K562 (cell line): Measurements from ENCODE around the gene TUBA8. TPM values are rescaled to one million over a fixed set of nuclear protein-coding genes. Genes with fewer than 3 reads are reported as not detected.
A peak's percentile ranks its signal among the peaks of the same experiment; 100 is the strongest.

Experiments used
- CREB1 ChIP-seq, 2 experiments: sonication (generic) in 1 of 2; formaldehyde crosslinking in 1 of 2; IDR thresholded peaks; 2 replicates each; pipeline versions ENCODE4 v1.6.1 to v1.8.0; 2012 to 2022; ENCODE audit warnings: inconsistent platforms in 1 of 2, mild to moderate bottlenecking in 1 of 2, missing genetic modification reagents in 1 of 2, moderate library complexity in 1 of 2
- FIP1L1 ChIP-seq: fragments of 200-400 bp; formaldehyde crosslinking; IDR thresholded peaks from 2 replicates; pipeline ENCODE4 v1.6.1; 2018; ENCODE audit warnings: mild to moderate bottlenecking, low read depth, low read length; ENCODE audit not compliant: poor library complexity, severe bottlenecking
- GABPA ChIP-seq: fragments of 200-800 bp; sonication (Bioruptor generic); conservative IDR thresholded peaks from 2 replicates; pipeline ENCODE4 v1.6.1; 2016; ENCODE audit warnings: low read depth, missing genetic modification characterization, missing compliant biosample characterization
- GTF2A2 ChIP-seq: IDR thresholded peaks from 2 replicates; pipeline ENCODE4 v1.6.1; 2016; ENCODE audit warnings: mild to moderate bottlenecking, missing genetic modification characterization, missing compliant biosample characterization
- NFE2 ChIP-seq: IDR thresholded peaks from 2 replicates; pipeline ENCODE4 v1.6.1; 2014; ENCODE audit warnings: antibody characterized with exemption, low read depth
- NRF1 ChIP-seq, 2 experiments: fragments of 450-650 bp; IDR thresholded peaks in 1 of 2; conservative IDR thresholded peaks in 1 of 2; 2 replicates each; pipeline ENCODE4 v1.6.1; 2014; ENCODE audit warnings: mild to moderate bottlenecking in 2 of 2
- RBM14 ChIP-seq: fragments of 200-400 bp; formaldehyde crosslinking; IDR thresholded peaks from 2 replicates; pipeline ENCODE4 v1.6.1; 2018; ENCODE audit warnings: low read depth, mild to moderate bottlenecking, low read length, moderate library complexity, borderline replicate concordance; ENCODE audit not compliant: insufficient read depth
- SIN3A ChIP-seq, 2 experiments: fragments of 150-350 bp in 1 of 2; IDR thresholded peaks; 2 replicates each; pipeline ENCODE4 v1.6.1; 2011 to 2016; ENCODE audit warnings: borderline replicate concordance in 2 of 2, low read depth in 2 of 2, low read length in 2 of 2, mild to moderate bottlenecking in 2 of 2, moderate library complexity in 2 of 2; ENCODE audit not compliant: control insufficient read depth in 1 of 2
- SIN3B ChIP-seq: fragments of 450-650 bp; IDR thresholded peaks from 2 replicates; pipeline ENCODE4 v1.6.1; 2017; ENCODE audit warnings: low read depth, mild to moderate bottlenecking, moderate library complexity
- SNIP1 ChIP-seq: fragments of 450-650 bp; IDR thresholded peaks from 2 replicates; pipeline ENCODE4 v1.7.1; 2017; ENCODE audit warnings: low read depth, mild to moderate bottlenecking
- TEAD1 ChIP-seq, 2 experiments: fragments of 450-650 bp in 1 of 2; sonication (generic) in 1 of 2; formaldehyde crosslinking; IDR thresholded peaks; 2 replicates each; pipeline versions ENCODE4 v1.4.0 to v1.8.0; 2020 to 2022; ENCODE audit warnings: mild to moderate bottlenecking in 2 of 2, missing genetic modification reagents in 1 of 2
- THRAP3 ChIP-seq: fragments of 450-650 bp; IDR thresholded peaks from 2 replicates; pipeline ENCODE4 v1.6.1; 2016; ENCODE audit warnings: mild to moderate bottlenecking, inconsistent platforms, borderline replicate concordance
- YY1 ChIP-seq, 3 experiments: IDR thresholded peaks; 2 replicates each; pipeline ENCODE4 v1.6.1; 2011; ENCODE audit warnings: low read length in 2 of 3, mild to moderate bottlenecking in 2 of 3, moderate library complexity in 2 of 3, borderline replicate concordance in 1 of 3, control low read depth in 1 of 3, low read depth in 1 of 3; ENCODE audit not compliant: insufficient read depth in 3 of 3, insufficient replicate concordance in 2 of 3, control insufficient read depth in 1 of 3, insufficient read length in 1 of 3; ENCODE audit errors: extremely low read depth in 1 of 3
- ZNF445 ChIP-seq: fragments of 250-450 bp; sonication (Bioruptor Pico); IDR thresholded peaks from 2 replicates; pipeline ENCODE4 v1.4.0; 2020; ENCODE audit warnings: low read depth, mild to moderate bottlenecking, moderate library complexity
- ZNF507 ChIP-seq: conservative IDR thresholded peaks from 2 replicates; pipeline ENCODE4 v1.6.1; 2017; ENCODE audit warnings: missing genetic modification characterization, missing compliant biosample characterization
- polyA plus RNA-seq, 8 experiments: library from polyadenylated mRNA; depleted of rRNA in 4 of 8; stranded (reverse) in 5 of 8; unstranded in 3 of 8; fragments of >200 nt; fragmentation: Nextera tagmentation in 2 of 8; fragmentation: Illumina TruSeq in 1 of 8; extraction: Ambion mirVana in 2 of 8; extraction: Trizol in 1 of 8; gene quantifications; 2 replicates each; pipeline versions ENCODE4 v1.2.1 to v1.2.3, GENCODE V29; 2011 to 2014; ENCODE audit warnings: inconsistent platforms in 1 of 8, missing spikeins in 1 of 8
- total RNA-seq, 7 experiments: library from RNA; depleted of rRNA in 6 of 7; stranded (reverse); fragments of >200 nt in 6 of 7; fragmentation: Illumina TruSeq in 2 of 7; extraction: Trizol in 2 of 7; gene quantifications; 2 replicates each; pipeline versions ENCODE4 v1.2.1 to v1.2.3, GENCODE V29; 2011 to 2021; ENCODE audit warnings: low replicate concordance in 1 of 7
- TF ChIP-seq, protein P1 (sequence below): conservative IDR thresholded peaks from 2 replicates; pipeline ENCODE4 v1.6.1; 2011; ENCODE audit warnings: low read depth, mild to moderate bottlenecking, low read length; ENCODE audit not compliant: control insufficient read depth
- TF ChIP-seq, protein P2 (sequence below): fragments of 450-650 bp; IDR thresholded peaks from 2 replicates; pipeline ENCODE4 v1.6.1; 2016; ENCODE audit warnings: antibody characterized with exemption
- TF ChIP-seq, protein P3 (sequence below): IDR thresholded peaks from 2 replicates; pipeline ENCODE4 v1.6.1; 2011; ENCODE audit warnings: borderline replicate concordance, low read depth, mild to moderate bottlenecking, moderate library complexity, low read length; ENCODE audit not compliant: insufficient read depth, poor library complexity, severe bottlenecking
- TF ChIP-seq, protein P4 (sequence below): fragments of 200-800 bp; sonication (Bioruptor generic); IDR thresholded peaks from 2 replicates; pipeline ENCODE4 v1.6.1; 2017; ENCODE audit warnings: missing genetic modification characterization, missing compliant biosample characterization

Gene TUBA8
- total and polyA plus RNA-seq, 9 of the 15 experiments (the other 6 are each of a cell fraction or from before 2014, with no cell fraction given) = 0.07 to 1.1 (median 0.65) TPM

DNA sequence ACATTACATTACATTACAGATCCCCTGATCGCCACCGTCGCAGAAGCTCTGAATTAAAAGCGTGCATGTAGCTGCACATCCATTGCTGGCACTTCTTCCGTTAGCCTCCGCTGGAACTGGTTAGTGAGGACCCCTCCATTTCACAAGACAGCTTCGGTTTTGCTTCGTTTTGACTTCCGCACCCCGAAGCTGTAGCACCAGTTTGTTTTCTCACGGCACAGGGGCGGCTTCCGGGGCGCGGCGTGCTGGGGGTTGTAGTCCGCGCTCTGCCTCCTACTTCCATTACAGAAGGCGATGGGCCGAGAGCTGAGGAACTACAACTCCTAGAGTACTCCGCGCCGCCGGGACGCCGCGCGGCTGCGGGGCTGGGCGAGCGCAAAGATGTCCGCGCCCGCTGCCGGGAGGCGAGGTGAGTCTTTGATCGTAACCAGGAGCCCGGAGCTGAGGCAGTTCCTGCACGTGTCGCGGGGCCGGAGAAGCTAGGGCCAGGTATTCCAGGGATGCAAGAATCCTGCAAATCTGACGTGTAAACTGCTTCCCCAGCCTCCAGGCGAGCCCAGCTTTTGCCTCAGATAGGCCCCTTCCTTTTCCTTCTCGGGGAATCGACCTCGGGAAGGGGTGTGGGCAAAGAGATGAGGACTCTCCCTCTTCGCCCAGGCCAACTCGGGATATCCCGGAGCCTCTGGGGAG, 32.8 kb upstream of the TUBA8 start, which contains the start of gene PEX26 (continued):
- TF ChIP-seq, protein P1, sequence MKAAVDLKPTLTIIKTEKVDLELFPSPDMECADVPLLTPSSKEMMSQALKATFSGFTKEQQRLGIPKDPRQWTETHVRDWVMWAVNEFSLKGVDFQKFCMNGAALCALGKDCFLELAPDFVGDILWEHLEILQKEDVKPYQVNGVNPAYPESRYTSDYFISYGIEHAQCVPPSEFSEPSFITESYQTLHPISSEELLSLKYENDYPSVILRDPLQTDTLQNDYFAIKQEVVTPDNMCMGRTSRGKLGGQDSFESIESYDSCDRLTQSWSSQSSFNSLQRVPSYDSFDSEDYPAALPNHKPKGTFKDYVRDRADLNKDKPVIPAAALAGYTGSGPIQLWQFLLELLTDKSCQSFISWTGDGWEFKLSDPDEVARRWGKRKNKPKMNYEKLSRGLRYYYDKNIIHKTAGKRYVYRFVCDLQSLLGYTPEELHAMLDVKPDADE = peak; percentile 98
- TF ChIP-seq CREB1 (IDR thresholded peaks at IDR 0.05) (peak; percentile 62; the same call in 1 of the 2 replicates), CREB1 (CRISPR knock-in tag; IDR thresholded peaks at IDR 0.05) (peak; percentile 34; the same call in 1 of the 2 replicates), ZNF445 (no peak), GTF2A2 (tag) (no peak), ZNF507 (tag) (no peak), RBM14 (no peak), YY1 (IDR thresholded peaks at IDR 0.05; ENCODE audit: borderline replicate concordance in 1 of 3, control insufficient read depth in 1 of 3, extremely low read depth in 1 of 3, insufficient read depth in 3 of 3, insufficient read length in 1 of 3, insufficient replicate concordance in 2 of 3, low read depth in 1 of 3, low read length in 2 of 3) (peak; percentile 79 to 96 (median 89)), NFE2 (no peak), NRF1 (conservative IDR thresholded peaks at IDR 0.05 in 1 of 2, IDR thresholded peaks at IDR 0.05 in 1 of 2) (peak; percentile 81 to 85), SIN3B (peak; percentile 86), THRAP3 (no peak), SNIP1 (no peak), SIN3A (IDR thresholded peaks at IDR 0.05; ENCODE audit: borderline replicate concordance in 2 of 2, control insufficient read depth in 1 of 2, low read depth in 2 of 2, low read length in 2 of 2) (peak in 1 of 2 experiments; percentile 44; a peak in 2 of 4 replicates), GABPA (tag) (peak; percentile 97), FIP1L1 (peak; percentile 29), TEAD1 (CRISPR knock-in tag; IDR thresholded peaks at IDR 0.05) (peak in 1 of 2 experiments; percentile 62; a peak in 2 of 4 replicates)
- TF ChIP-seq, protein P2, sequence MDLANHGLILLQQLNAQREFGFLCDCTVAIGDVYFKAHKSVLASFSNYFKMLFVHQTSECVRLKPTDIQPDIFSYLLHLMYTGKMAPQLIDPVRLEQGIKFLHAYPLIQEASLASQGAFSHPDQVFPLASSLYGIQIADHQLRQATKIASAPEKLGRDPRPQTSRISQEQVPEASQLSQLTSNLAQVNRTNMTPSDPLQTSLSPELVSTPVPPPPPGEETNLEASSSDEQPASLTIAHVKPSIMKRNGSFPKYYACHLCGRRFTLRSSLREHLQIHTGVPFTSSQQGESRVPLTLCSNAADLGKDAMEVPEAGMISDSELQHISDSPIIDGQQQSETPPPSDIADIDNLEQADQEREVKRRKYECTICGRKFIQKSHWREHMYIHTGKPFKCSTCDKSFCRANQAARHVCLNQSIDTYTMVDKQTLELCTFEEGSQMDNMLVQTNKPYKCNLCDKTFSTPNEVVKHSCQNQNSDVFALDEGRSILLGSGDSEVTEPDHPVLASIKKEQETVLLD = no peak; the same call in 1 of the 2 replicates
- TF ChIP-seq, protein P3, sequence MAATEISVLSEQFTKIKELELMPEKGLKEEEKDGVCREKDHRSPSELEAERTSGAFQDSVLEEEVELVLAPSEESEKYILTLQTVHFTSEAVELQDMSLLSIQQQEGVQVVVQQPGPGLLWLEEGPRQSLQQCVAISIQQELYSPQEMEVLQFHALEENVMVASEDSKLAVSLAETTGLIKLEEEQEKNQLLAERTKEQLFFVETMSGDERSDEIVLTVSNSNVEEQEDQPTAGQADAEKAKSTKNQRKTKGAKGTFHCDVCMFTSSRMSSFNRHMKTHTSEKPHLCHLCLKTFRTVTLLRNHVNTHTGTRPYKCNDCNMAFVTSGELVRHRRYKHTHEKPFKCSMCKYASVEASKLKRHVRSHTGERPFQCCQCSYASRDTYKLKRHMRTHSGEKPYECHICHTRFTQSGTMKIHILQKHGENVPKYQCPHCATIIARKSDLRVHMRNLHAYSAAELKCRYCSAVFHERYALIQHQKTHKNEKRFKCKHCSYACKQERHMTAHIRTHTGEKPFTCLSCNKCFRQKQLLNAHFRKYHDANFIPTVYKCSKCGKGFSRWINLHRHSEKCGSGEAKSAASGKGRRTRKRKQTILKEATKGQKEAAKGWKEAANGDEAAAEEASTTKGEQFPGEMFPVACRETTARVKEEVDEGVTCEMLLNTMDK = no peak
- TF ChIP-seq, protein P4, sequence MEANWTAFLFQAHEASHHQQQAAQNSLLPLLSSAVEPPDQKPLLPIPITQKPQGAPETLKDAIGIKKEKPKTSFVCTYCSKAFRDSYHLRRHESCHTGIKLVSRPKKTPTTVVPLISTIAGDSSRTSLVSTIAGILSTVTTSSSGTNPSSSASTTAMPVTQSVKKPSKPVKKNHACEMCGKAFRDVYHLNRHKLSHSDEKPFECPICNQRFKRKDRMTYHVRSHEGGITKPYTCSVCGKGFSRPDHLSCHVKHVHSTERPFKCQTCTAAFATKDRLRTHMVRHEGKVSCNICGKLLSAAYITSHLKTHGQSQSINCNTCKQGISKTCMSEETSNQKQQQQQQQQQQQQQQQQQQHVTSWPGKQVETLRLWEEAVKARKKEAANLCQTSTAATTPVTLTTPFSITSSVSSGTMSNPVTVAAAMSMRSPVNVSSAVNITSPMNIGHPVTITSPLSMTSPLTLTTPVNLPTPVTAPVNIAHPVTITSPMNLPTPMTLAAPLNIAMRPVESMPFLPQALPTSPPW = peak; percentile 73
